Loucy (cell line): ENCODE data around the gene KARS1.

Source experiments
- EZH2phosphoT487 ChIP-seq: fragments of 200-600 bp; IDR thresholded peaks from 2 replicates; pipeline ENCODE4 v1.6.1; 2018; ENCODE audit warnings: antibody characterized with exemption, mild to moderate bottlenecking, moderate library complexity, borderline replicate concordance
- TF ChIP-seq, protein P1 (sequence below): fragments of 200-600 bp; sonication (generic); conservative IDR thresholded peaks from 2 replicates; pipeline ENCODE4 v1.5.1; 2014; ENCODE audit warnings: mild to moderate bottlenecking, antibody characterized with exemption, low read length

GRCh38 chr16:75676909-75677308 lies 29.4 kb upstream of the KARS1 start, which contains the start of gene CPHXL2:
- TF ChIP-seq, protein P1, sequence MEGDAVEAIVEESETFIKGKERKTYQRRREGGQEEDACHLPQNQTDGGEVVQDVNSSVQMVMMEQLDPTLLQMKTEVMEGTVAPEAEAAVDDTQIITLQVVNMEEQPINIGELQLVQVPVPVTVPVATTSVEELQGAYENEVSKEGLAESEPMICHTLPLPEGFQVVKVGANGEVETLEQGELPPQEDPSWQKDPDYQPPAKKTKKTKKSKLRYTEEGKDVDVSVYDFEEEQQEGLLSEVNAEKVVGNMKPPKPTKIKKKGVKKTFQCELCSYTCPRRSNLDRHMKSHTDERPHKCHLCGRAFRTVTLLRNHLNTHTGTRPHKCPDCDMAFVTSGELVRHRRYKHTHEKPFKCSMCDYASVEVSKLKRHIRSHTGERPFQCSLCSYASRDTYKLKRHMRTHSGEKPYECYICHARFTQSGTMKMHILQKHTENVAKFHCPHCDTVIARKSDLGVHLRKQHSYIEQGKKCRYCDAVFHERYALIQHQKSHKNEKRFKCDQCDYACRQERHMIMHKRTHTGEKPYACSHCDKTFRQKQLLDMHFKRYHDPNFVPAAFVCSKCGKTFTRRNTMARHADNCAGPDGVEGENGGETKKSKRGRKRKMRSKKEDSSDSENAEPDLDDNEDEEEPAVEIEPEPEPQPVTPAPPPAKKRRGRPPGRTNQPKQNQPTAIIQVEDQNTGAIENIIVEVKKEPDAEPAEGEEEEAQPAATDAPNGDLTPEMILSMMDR = no peak
- TF ChIP-seq EZH2phosphoT487 = no peak
